ENCODE measurements around the gene BECN2. TPM values are rescaled to one million over a fixed set of nuclear protein-coding genes. Genes with fewer than 3 reads are reported as not detected.

The BECN2 gene
- total RNA-seq, 2 donors from 2014 or later = not detected

- DNase-seq = no peak
These were observed 17.8 kb upstream of the BECN2 start for GRCh38 chr1:241939798-241940197.

GRCh38 chr1:241942738-241943137 lies 14.8 kb upstream of the BECN2 start:
- Histone ChIP-seq H3K27ac (no peak overlapping the region), H3K36me3 (no peaks in the 10 kb centered on the region), H3K4me3 (no peak overlapping the region), H3K4me1 (no peaks in the 10 kb centered on the region), H3K9ac (ENCODE audit: low read depth in 2 of 2, low read length in 2 of 2) (no peak overlapping the region), H3K27me3 (no peaks in the 10 kb centered on the region), H3K9me3 (no peaks in the 10 kb centered on the region)
- intact Hi-C loops (cut with DNase I) = no loop called here
- TF ChIP-seq CTCF (IDR thresholded peaks at IDR 0.05) = no peak
- no peak for DNase-seq

More at GRCh38 chr1:241939798-241940197, 17.8 kb upstream of the BECN2 start:
- H3K27ac ChIP-seq = no peak overlapping the region
- no peaks in the 10 kb centered on the region for H3K9me3 ChIP-seq
- H3K27me3 ChIP-seq = no peaks in the 10 kb centered on the region
- intact Hi-C loops (cut with DNase I) = no loop called here
- H3K4me3 ChIP-seq = no peak overlapping the region
- H3K9ac ChIP-seq (ENCODE audit: low read depth in 2 of 2, low read length in 2 of 2) = no peak overlapping the region
- H3K4me1 ChIP-seq = no peaks in the 10 kb centered on the region
- H3K36me3 ChIP-seq = no peaks in the 10 kb centered on the region
- no peak for TF ChIP-seq CTCF (IDR thresholded peaks at IDR 0.05)

- Histone ChIP-seq H3K4me1 (no peaks in the 10 kb centered on the region), H3K9me3 (no peaks in the 10 kb centered on the region), H3K4me3 (no peak overlapping the region), H3K27ac (no peak overlapping the region), H3K9ac (ENCODE audit: low read depth in 2 of 2, low read length in 2 of 2) (no peak overlapping the region), H3K36me3 (no peaks in the 10 kb centered on the region), H3K27me3 (no peaks in the 10 kb centered on the region)
- no peak for TF ChIP-seq CTCF (IDR thresholded peaks at IDR 0.05)
- DNase-seq = no peak
- intact Hi-C loops (cut with DNase I) = no loop called here
These were observed 13.3 kb upstream of the BECN2 start for GRCh38 chr1:241944300-241944699.

GRCh38 chr1:241947354-241947753 lies 10.2 kb upstream of the BECN2 start:
- Histone ChIP-seq H3K4me3 (no peak overlapping the region), H3K36me3 (no peaks in the 10 kb centered on the region), H3K9ac (ENCODE audit: low read depth in 2 of 2, low read length in 2 of 2) (no peak overlapping the region), H3K27me3 (no peaks in the 10 kb centered on the region), H3K9me3 (no peaks in the 10 kb centered on the region), H3K27ac (no peak overlapping the region), H3K4me1 (no peaks in the 10 kb centered on the region)
- intact Hi-C loops (cut with DNase I) = no loop called here
- no peak for TF ChIP-seq CTCF (IDR thresholded peaks at IDR 0.05)
- DNase-seq = no peak

- no peak for TF ChIP-seq CTCF (IDR thresholded peaks at IDR 0.05)
- H3K36me3 ChIP-seq = no peaks in the 10 kb centered on the region
- intact Hi-C loops (cut with DNase I) = no loop called here
- no peak overlapping the region for H3K27ac ChIP-seq
- no peak for DNase-seq
- no peaks in the 10 kb centered on the region for H3K9me3 ChIP-seq
- no peaks in the 10 kb centered on the region for H3K4me1 ChIP-seq
- no peak overlapping the region for H3K9ac ChIP-seq (ENCODE audit: low read depth in 2 of 2, low read length in 2 of 2)
- H3K4me3 ChIP-seq = no peak overlapping the region
- H3K27me3 ChIP-seq = no peaks in the 10 kb centered on the region
These were observed 7.2 kb upstream of the BECN2 start for GRCh38 chr1:241950390-241950789.

- H3K27ac ChIP-seq = no peak overlapping the region
These were observed 4.6 kb downstream of the BECN2 start for GRCh38 chr1:241962153-241962552.

More at GRCh38 chr1:241962153-241962552, 4.6 kb downstream of the BECN2 start:
- Histone ChIP-seq H3K9ac (ENCODE audit: low read depth in 2 of 2, low read length in 2 of 2) (no peak overlapping the region), H3K4me3 (no peak overlapping the region), H3K4me1 (no peaks in the 10 kb centered on the region), H3K27me3 (no peaks in the 10 kb centered on the region), H3K36me3 (no peaks in the 10 kb centered on the region), H3K9me3 (no peaks in the 10 kb centered on the region)
- intact Hi-C loops (cut with DNase I) = no loop called here
- no peak for TF ChIP-seq CTCF (IDR thresholded peaks at IDR 0.05)
- no peak for DNase-seq

All from colonic mucosa (tissue), 4 donors.